Inferior parietal cortex (tissue), 1 donor: ENCODE data around the gene LDLRAD4.
"Not testable (repeated sequence)": the region's sequence is repeated elsewhere in the genome, so short reads cannot be mapped to it uniquely, and the experiment has no call there.

Experiments used
- DNase-seq: peaks from one replicate; pipeline ENCODE4 v3.0.0-alpha.2; 2016; ENCODE audit errors: extremely low spot score

Gene LDLRAD4

DNA sequence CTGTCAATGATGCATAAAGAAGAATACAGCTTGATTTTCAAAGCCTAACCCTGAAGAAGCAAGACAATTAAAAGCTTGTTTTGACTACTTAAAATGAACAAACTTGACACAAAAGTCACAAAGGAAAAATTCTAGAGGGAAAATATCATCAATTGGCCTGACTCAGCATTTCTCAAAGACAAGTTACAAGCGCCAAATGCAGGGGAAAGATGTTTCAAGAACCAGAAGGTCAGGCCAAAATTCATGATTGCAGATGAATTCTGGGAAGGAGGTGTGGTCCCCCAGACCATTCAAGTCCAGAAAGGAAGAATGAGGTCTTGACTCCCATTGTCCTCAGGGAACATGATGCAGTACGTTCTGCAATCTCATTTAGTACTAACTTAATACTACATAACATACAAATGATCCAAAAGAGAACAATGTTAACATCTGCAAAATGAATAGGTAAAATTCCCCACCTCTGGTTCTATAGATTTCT is 443.3 kb downstream of the LDLRAD4 start:
- no peak for DNase-seq

DNA sequence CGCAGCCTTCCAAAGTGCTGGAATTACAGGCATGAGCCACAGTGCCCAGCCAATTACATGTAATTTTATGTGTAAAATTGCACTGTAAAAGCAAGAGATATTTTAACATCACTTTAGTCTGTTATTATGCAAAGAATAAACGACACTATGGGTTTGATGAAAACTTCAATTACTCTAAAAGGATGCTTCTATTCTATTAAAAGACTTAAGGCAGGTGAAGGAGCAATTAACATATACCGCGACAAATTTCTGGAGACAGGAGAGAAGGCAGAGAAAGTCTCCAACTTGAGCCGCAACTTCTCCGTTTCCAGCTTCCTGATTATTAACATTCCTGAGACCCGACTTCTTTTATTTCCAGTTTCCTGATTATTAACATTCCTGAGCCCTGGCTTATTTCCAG is 454.1 kb downstream of the LDLRAD4 start:
- no peak for DNase-seq

DNA sequence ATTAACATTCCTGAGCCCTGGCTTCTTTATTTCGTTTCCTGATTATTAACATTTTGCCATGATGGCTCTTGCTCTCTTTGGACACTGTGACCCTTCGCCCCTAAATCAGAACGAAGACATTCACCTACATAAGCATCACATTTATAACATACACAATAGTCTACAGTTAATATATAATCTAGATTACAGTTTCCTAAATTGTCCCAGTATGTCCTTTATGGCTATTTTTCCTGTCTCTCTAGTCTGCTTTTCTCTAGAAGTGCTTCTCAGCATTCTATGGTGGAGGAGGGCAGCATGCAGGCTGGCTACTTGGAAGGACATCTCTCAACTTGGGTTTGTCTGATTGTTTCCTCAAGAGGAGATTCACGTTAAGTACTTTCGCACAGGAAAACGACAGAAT is 457.9 kb downstream of the LDLRAD4 start:
- no peak for DNase-seq

DNA sequence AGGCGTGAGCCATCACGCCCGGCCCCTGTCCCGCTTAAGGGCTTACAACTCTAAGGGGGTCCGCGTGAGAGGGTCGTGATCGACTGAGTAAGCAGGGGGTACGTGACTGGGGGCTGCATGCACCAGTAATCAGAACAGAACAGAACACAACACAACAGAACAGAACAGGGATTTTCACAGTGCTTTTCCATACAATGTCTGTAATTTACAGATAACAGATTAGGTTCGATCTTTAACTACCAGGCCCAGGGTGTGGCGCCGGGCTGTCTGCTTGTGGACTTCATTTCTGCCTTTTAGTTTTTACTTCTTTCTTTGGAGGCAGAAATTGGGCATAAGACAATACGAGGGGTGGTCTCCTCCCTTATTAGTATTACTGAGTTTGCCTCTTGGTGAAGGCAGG is 458.8 kb downstream of the LDLRAD4 start:
- DNase-seq = not testable (repeated sequence)

DNA sequence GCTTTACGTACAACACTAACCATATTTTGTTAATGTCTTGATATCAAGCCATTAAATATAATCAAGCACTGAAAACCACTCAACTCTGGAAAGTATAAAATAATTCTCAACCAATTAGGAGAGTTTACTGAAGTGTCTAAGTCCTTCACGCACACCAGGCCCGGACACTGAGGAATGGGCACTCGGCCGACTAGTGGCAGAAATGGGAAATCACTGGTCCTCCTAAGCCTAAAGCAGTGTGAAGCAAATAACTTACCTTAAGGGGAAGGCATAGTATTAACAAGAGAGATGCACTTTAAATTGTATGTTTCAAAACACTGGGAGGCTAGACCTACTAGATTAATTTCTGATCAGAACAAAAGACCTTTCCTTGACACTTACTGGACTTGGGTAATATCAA is 462.1 kb downstream of the LDLRAD4 start:
- peak; percentile 43 for DNase-seq

DNA sequence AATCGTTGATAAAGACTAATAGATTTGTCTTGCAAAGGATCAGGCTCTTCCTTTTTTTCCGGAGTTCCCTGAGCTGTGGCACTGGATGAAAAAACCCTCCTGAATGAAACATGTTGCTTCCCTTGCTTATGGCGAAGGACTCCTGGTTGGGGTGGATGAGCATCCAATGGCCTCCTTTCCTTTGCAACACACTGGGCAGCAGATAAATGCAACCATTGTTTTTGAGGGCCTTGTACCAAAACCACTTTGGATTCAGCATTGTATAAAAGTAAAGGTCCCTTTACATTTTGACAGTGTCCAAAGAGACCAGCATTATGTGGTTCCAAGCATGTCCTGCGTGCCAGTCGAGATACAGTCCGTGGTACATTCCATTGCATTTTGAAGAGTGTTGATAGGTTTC is 463.1 kb downstream of the LDLRAD4 start:
- DNase-seq = no peak

DNA sequence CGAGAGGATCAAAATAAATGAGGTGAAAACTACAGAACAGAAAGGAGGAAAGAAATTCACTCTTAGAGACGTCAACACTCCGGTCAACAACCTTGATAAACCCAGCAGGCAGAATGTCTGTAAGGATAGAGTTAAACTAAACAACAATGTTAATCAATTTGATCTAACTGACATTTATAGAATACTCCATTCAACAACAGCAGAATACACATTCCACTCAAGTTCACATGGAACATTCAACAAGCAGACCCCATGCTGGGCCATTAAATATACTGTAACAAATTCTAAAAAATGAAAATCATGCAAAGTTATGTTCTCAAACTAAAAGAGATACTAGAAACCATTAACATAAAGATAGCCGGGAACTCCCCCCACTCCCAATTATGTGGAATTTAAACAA is 466.0 kb downstream of the LDLRAD4 start:
- no peak for DNase-seq

DNA sequence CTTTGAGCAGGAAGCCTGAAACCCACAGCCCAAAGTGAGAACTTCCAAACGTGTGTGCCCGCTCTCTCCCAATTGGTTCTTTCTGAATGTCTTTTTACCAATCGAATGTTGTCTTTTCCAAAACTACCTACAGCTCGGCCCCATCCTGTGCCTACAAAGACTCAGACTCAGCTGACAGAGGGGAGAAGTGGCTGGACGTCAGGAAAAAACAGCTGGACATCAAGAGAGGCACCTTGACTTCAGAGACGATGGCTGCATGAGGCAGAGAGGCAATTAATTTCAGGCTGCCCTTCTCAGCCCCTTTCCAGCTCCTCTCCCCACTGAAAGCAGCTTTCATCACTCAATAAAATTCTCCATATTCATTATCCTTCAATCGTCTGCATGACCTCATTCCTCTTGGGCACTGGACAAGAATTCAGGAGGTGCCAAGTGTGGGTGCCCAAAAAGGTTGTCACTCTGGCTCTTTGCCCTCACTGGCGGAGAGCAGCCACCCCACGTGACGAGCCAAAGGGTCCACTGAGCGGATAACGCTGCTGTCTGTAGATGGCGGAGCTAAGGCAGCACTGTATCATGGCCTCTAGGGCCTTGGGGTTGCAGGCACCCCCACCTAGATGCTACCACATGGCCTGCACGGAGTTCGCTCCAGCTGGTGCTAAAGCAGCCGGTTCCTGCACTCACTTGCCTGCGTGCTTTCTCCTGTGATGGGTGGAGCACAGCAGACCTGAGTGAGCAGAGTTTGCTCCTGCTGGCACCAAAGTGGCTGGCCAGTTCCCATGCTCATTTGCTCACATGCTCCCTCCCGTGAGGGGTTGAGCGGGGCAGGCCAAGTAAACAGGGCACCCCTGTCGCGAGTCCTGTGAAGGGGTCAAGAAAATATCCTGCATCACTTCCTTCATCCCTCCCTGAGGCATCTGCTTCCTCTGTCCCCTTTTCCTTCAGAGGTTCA is 469.9 kb downstream of the LDLRAD4 start:
- no peak for DNase-seq

DNA sequence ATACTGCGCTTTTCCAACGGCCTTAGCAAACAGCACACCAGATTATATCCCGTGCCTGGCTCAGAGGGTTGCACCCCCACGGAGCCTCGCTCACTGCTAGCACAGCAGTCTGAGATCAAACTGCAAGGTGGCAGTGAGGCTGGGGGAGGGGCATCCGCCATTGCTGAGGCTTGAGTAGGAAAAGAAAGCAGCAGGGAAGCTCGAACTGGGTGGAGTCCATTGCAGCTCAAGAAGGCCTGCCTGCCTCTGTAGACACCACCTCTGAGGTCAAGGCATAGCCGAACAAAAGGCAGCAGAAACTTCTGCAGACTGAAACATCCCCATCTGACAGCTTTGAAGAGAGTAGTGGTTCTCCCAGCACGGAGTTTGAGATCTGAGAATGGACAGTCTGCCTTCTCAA is 471.5 kb downstream of the LDLRAD4 start:
- not testable (repeated sequence) for DNase-seq

DNA sequence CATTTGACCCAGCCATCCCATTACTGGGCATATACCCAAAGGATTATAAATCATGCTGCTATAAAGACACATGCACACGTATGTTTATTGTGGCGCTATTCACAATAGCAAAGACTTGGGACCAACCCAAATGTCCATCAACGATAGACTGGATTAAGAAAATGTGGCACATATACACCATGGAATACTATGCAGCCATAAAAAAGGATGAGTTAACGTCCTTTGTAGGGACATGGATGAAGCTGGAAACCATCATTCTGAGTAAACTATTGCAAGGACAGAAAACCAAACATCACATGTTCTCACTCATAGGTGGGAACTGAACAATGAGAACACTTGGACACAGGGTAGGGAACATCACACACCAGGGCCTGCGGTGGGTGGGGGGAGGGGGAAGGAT is 476.8 kb downstream of the LDLRAD4 start:
- DNase-seq = not testable (repeated sequence)

DNA sequence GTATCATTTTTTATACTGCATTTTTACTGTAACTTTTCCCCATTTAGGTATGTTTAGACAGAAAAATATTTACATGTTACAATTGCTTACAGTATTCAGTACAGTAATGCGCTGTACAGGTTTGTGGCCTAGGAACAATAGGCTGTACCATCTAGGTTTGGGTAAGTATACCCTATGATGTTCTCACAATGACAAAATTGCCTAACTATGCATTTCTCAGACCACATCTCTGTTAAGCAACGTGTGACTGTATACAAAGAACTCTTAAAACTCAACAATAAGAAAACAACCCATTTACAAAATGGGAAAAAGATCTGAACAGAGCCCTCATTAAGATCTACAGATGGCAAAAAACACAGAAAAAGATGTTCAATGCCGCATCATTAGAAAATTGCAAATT is 478.4 kb downstream of the LDLRAD4 start:
- DNase-seq = no peak

DNA sequence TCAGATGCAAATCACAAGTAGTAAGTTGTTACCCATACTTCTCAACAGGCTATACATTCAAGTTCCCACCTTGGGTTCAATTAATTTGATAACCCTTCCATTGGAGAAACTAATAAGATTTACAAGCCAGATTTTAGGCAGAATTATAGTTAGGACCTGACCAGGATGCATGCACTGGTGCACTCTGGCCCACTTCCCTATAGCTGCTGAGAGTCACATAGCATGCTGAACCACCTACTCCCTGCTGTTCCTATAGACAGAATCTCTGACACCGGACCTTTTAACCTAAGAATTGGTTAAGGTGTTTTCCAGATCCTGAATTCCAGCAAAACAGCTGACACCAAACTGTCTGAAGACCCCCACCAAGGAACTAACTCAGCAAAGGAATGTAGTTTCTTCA is 481.6 kb downstream of the LDLRAD4 start:
- DNase-seq = no peak
